NCI-H1417 treated with DMSO at 0.1 percent for 48 hours (cell line): Measurements from ENCODE around the gene PXDN.

Source experiments
- DNase-seq: peaks from one replicate; lab custom pipeline; 2025; lab: John Stamatoyannopoulos, UW

The PXDN gene

DNA sequence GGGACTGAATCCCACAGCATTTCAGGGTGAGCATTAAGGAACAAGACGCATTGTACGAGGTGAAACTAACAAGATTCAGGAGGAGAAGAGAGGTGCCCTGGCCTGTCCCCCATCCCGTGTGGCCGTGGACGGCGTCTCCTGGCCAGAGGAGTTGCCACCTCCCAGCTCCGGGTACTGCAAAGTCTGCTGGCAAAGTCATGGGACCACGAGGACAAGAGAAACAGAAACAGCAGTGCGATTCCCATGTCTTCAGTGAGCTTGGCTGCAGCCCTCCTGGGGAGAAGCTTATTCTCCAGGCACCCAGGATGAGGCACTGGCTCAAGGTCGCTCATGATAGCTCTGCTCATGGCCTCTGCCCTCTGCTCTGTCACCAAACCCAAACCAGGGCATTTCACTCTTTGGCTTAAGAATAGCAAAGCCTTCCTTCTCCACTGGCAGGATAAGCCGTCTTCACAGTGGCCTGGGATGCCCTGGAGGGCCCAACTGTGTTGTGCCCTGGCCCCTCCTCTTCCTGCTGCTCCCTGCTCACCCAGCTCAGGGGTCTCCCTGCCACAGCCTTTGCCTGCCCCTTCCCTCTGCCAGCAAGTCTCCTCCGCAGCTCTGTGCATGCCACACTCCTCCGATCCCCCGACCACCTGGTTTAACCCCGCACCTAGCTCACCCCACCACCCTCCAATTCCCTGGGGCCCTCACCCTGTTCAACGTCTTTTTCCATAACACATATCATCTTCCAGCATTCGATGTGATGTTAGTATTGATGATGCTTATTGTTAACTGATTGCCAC, 144.8 kb downstream of the PXDN start:
- no peak for DNase-seq

DNA sequence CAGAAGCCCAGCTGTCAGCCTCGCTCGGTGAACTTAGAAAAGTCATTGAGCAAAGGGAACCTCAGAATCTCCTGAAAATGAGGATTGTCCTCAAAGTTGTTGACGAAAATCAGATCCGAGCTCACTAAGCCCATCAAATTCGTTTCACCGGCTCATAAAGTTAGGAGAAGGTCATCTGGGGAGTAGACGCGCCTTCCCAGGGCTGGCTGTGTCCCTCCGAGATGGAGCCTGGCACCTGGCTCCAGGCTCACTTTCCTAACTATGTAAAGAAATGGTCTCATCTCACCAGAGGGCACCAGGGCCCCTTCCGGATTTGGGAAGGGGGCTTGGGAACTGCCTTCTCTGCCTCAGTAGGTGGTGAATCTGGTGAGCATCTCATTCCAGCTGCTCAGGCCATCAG, 145.5 kb downstream of the PXDN start:
- no peak for DNase-seq

DNA sequence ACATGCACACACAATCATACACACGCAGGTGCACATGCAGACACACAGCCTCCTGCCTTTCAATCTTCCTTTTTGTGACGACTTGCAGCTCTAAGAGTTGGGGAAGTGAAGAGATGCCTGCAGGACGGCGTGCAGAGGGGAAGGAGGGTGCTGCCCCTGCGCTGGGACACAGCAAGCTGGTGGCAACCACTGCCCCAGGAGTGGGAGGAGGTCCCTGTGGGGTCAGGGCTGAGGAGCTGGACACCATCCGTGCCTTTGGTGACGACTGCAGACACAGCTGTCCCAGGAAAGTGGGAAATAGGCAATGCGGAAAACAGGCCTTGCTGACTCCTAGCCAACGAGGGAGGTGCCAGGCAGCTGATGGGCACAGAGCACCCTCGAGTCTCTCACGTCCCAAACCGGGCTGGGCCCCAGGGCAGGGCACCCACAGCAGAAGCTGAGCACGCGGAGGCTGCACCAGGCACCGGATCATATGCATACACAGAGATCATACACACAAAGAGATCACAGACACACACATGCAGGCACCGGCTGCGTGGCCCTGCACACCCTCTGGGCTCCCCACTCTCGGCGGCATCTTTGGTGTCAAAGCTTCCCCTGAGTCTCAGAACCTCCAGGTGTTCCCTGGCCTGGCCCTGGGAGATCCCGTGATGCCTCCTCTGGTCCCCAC, 146.1 kb downstream of the PXDN start:
- no peak for DNase-seq

DNA sequence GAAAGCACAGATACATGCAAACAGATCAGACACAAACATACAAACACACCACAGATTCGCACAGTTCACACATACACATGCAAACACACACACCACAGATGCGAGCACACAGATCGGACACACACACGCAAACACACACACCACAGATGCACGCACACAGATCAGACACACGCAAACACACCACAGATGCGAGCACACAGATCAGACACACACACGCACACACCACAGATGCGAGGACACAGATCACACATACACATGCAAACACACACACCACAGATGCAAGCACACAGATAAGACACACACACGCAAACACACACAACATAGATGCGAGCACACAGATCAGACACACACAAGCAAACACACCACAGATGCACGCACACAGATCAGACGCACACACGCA, 149.0 kb downstream of the PXDN start:
- DNase-seq, result no peak

DNA sequence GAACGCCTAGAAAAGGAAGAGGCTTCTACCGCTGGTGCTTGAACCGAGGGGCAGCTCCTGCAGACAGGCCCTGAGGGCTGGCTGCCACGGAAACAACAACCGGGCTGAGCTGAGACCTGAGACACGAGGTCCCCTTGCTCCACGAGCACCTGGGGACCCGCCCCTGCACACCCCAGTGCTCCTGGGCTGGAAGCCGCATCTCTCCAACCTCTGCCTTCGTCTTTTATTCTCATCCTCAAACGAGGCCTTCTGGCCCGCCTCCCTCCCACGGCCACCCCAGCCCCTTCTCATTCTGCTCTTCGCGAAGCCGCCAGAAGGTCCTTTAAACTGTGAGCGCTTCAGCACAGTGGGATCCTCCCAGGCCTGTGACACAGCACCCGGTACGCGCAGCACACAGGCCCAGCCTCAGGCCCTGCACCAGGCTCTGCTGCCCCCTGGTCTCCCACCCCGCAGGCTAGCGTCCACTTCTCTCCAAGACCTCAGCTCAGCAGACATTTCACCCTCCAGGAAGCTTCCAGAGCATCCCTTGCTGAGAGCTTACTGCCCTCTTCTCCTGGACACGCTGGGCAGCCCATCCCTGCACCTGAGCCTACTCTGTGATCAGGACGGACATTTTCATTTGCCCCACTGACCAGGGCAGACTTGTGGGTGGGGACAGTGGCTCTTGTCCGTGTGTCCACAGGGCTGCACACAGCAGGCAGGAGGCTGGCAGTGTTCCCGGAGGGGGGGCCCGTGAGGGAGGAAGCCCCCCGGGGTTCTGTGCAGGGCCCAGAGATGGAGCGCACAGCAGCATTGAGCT, 149.7 kb downstream of the PXDN start:
- DNase-seq, result no peak

DNA sequence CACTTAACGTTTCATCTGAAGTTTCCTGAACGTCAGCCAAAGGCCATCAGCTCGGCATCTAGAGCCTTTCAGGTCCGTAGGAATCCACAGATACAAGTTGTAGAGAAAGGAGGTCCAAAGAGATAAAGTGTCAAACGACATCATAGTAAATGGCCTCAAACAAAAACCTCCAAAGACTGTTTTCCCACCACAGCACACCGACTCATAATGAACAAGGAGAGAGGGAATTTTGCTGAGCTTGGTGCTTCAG, 150.3 kb downstream of the PXDN start:
- DNase-seq, result no peak

DNA sequence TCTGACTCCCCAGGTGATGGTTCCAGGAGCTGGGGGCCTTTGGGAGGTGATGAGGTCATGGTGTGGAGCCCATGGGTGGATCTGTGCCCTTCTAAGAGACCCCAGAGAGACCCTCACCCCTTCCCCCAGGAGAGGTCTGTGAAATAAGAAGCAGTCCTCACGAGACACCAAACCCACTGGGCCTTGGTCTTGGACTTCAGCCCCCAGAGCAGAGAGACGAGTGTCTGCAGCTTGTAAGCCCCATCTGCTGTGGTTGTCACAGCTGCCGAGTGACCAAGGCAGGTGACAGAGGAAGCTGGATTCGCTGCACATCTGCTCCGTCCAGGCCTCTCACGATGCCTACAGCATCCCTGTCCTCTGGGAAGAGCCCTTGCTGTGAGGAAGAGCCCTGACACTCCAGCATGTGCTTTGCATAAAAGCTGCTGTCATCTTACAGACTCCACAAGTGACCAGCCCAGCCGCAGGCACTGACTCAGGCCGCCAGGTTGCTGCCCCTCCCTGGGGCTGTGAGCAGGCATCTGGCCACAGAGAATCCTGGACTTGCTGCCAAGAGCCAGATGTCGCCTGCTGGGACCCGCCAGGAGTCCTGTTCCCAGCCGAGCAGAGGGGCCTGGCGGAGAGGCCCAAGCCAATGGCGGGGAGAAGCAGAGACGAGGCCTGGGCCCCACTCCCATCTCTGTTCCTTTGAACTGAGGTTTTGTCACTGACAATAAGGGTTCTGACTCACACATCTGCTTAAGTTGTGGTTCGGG, 150.8 kb downstream of the PXDN start:
- no peak for DNase-seq

DNA sequence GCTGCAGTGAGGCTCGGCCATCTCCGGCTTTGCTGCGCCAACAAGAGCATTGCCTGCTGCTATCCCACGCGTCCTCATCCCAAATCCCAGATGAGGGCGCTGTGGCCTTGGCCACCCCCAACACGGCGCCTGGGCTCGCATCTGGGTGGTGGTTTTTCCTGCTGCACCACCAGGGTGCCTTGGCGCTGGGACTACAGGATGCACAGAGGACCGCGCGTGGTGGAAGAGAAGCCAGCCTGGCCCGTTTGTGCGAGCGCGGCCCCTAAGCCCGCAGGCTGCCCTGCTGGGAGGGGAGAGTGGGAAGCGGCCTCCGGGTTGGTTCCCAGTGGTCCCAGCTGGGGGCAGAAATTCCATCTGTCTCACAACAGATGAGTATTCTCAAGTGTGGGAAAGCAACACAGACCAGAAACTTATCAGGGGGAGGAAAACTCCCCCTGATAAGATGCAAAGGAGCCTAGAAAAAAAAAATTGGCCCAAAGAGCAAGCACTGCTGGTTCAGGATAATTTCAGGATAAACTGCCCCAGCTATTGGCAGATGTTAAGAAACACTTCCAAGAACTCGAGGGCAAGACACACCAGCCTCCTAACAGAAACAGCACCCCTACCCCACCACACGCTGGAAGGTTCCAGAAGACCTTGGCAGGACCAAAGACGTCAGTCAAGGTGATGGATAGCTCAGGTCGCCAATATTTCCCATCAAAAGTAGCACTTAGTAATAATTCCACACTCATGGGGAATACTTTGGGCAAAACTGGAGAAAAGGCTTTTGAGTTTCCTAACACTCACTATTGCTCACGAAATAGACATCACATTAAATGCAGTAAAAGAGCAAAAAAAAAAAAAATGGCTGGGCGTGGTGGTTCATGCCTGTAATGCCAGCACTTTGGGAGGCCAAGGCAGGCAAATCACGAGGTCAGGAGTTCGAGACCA, 152.1 kb downstream of the PXDN start:
- no peak for DNase-seq

DNA sequence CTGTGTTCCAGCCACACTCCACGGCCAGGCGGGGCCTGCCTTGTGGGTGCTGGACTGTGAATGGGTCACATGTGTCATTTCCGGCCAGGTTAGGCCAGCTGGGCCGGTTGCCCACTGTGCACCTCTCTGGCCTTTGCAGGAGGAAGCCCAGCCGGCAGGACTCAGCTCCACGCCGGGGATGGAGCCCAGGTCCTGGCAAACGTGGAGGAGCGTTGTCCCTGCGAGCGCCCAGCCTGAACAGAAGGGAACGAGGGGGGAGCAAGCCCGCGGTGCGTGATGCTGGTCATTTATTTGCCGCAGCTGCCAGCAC, 152.9 kb downstream of the PXDN start:
- no peak for DNase-seq

DNA sequence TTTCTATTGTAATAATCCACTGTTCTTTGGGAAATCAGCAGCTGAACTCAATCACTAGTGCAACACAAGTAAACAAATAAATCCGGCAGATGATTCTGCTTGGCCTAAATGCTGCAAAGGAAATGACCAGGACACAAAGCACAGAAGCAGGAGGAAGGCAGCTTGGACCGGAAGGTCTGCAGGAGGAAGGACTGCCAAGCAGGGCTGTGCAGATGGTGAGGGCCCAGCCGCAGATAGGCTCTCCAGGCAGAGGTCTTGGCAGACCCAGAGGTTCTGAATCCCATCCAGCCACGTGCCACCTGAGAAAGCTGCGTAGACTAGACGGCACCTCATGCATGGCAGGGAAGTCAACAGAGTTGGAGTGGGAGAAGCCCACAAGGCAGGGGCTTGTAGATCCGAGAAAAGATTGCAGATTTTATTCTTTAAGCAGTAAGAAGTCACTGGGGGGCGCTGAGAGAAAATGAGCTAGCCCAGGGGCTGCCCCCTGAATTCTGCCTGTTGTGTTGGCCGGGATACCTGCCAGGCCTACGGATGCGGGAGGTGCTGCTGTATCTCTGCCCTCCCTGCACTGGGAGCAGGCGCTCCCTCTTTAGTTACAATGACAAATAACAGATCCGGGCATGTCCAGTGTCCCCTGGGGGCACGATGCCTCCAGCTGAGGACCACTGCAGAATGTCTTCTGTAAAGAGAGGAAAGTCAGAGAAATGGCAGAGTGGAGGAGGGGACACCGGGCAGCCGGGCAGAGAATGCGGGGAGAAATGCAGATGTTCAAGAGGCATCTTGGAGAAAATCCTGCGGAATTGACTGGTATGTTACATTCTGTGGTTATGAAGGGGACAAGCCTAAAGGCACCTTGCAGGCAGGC, 153.5 kb downstream of the PXDN start:
- no peak for DNase-seq

DNA sequence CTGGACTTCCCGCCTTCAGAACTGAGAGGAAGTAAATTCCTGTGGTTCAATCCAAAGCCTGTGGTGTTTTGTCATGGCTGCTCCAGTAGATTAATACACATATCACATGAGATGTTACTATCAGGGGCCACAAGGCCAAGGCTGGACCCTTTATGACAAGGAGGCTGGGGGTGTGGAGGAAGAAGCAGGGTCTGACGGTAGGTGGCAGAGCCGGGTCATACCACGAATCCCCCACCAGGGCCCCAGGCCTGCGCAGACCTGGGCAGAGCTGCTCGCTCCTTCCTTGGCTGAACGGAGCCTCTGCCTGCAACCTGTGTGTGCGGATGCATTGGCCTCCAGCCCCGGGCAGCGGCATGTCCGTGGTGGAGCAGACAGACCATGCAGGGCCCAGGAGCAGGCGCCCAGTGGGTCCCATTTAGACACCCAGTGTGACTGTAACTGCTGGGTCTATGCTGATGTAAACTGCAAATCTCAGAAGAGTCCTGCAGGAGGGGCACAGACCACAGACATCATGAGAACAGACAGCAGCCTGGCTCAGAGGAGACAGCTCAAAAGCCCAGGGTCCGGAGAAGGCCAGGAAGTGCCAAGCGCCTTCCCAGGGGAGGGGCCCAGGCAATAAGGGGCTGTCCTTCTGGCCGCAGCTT, 155.2 kb downstream of the PXDN start:
- DNase-seq, result no peak

DNA sequence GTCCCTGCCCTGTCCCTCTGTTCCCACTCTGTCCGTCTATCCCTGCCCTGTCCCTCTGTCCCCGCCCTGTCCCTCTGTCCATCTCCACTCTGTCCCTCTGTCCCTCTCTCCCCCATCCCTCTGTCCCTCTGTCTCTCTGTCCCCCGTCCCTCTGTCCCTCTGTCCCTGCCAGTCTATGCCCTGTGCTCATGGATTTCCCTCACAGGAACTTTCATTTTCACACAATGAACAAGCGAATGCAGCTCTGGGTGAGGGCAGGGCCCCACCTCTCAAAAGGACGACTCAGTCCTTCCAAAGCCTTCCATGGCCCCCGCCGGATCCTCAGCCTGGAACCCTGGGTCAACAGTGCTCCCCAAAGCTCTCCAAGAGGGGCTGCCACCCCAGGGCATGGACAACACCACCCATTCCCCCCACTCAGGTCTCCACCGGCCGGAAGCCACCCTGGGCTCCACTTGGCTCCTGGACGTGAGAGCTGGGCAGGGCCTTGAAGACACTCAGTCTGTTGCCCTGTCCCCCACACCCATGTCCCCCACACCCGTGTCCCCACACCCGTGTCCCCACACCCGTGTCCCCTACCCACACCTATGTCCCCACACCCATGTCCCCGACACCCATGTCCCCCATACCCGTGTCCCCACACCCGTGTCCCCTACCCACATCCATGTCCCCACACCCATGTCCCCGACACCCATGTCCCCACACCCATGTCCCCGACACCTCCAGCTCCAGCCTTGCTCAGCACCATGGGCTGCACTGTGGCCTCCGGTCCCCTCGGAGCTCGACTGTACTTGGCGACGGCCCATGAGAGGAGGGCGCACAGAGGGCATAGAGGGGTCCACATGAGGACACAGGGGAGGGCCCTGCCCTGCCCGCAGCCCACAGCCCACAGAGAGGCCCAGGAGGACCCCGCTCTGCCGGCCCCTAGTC, 156.0 kb downstream of the PXDN start:
- DNase-seq, result no peak

DNA sequence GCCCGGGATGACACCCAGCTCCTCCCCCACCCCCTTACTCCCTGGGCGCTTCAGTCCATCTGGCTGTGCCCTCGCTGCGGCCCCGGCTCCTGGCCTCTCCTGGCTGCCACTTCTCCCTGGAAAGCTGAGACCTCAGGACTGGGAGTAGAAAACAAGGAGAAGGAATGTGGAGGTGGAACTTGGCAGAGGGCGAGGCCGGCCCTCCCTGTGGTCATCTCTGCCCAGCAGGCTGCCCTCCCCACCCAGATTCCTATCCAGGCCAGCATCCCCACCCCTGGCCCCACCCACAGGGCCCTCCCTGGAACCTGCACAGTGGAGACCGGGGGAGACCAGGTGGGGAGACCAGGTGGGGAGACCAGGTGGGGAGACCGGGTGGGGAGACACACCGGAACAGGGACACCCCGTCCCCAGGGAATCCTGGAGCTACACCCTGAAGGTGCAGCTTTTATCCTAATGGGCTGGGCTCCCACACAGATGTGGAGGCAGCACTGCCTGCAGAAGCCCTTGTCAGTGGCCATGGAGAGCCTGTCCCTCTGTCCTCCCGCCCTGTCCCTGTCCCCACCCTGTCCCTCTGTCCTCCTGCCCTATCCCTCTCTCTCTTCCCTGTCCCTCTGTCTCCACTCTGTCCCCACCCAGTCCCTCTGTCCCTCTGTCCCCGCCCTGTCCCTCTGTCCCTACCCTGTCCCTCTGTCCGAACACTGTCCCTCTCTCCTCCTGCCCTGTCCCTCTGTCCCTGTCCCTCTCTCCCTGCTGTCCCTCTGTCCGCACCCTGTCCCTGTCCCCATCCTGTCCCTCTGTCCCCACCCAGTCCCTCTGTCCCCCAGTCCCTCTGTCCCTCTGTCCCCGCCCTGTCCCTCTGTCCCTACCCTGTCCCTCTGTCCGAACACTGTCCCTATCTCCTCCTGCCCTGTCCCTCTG, 157.1 kb downstream of the PXDN start:
- DNase-seq, result no peak

DNA sequence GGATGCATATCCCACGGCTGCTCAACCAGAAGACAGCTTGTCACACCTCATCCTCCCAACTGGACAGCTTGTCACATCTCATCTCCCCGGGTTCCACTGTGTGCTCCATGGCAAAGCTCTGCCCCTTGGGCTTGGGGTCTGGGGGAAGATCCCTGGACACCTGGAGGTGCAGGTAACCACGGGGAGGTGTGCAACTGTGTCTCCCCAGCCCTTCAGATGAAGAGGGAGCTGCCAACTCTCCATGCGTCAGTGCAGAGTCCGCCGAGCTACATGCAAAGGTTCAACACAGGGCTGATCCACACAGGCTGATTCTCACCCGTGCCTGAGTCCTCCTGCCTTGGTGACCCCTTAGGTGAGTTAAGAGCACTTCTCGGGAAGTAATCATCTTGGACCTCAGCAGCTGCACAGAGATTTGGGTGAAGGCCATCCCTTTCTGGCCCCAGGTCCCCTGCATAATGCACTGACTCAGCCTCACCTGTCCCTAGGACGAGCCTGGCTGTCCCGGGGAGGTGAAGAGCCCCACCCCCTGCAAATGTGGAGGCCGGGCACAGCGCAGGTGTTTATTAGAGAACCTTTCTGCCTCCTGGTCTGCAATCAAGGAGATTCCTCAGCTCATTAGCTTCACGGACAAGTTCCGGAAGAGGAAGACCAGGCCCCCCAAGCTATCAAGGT, 157.9 kb downstream of the PXDN start:
- DNase-seq, result no peak

DNA sequence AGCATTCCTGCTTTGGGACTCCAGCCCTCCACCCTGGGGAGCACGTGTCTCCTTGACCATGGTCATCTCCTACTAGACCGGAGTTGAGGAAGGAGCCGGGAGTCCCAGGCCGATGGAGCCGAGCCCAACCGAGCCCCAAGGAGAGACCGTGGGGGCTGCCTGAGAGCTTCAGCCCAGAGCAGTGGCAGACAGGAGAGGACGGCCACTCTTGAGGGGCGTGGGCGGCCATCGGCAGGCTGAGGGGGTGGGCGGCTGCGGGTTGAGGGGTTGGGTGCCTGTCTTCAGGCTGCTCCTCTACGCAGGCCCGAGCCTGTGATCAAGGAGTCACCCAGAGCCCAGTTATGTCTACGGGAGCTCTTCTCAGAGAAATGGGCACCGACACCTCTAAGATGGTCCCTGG, 158.7 kb downstream of the PXDN start:
- DNase-seq, result no peak

DNA sequence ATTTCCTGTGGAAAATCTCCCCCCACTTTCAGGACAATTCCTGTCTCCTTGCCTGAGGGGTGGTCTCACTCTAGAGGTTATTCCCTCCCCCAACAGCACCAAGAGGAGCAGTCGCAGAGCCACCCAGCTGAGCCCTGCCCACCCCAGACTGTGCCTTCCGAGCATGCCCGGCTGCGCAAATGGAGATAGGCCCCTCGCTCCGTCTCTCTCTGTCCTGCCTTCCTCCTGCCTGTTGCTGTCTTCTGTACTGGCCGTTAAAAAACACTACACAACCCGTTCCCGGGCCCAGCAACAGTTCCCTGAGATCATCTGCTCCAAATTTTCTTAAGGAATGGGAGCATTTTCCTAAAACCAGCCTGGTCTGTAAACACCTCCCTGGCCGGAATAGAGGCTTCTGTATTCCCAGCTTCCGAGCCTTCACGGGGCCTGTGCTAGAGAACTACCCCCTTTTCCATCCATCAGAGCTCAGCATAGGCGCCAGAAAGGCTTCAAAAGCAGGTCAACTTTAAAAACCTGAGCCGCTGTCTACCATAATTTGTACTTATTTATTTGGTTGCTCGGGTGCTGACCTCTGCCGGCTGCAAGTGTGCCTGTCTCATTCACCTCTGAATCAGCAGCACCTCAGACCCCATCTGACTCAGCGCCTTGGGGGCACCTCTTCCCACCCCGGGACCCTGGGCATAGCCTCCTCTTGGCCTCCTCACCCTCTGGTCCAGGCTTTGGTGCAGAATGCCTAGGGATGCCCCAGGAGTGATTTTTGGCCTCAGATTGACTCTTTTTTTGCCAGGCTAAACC, 159.4 kb downstream of the PXDN start:
- DNase-seq, result no peak
